ENCODE results near the gene SLMAP. TPM values are rescaled to one million over a fixed set of nuclear protein-coding genes. Genes with fewer than 3 reads are reported as not detected.

The SLMAP gene
- total RNA-seq, 3 donors from 2014 or later (not counting 1 experiment from before 2014, with no cell fraction given) = 79.4 to 98.6 (median 89.0) TPM

GRCh38 chr3:57918123-57918837 is 162.2 kb downstream of the SLMAP start:
- H3K9me3 Mint-ChIP-seq = no peaks in the 10 kb centered on the region

GRCh38 chr3:57919987-57920386 is 163.9 kb downstream of the SLMAP start:
- H3K36me3 Mint-ChIP-seq = peaks cover 46% of the 10 kb centered on the region
- DNase-seq = no peak
- H3K4me1 ChIP-seq (ENCODE audit: control insufficient read depth, insufficient read depth, low read length) = no peaks in the 10 kb centered on the region
- TF ChIP-seq CTCF (IDR thresholded peaks at IDR 0.05) = no peak
- no peak overlapping the region for H3K27ac ChIP-seq (ENCODE audit: low read length)
- intact Hi-C loops (cut with micrococcal nuclease) = no loop called here
- H3K36me3 ChIP-seq (ENCODE audit: control insufficient read depth, insufficient read depth, low read length) = peaks cover 56% of the 10 kb centered on the region
- H3K9me3 ChIP-seq (ENCODE audit: control insufficient read depth, insufficient read depth, low read length) = no peaks in the 10 kb centered on the region
- H3K27me3 ChIP-seq (ENCODE audit: control insufficient read depth, insufficient read depth, low read length) = no peaks in the 10 kb centered on the region
- H3K27ac Mint-ChIP-seq = no peak overlapping the region
- H3K27me3 Mint-ChIP-seq (ENCODE audit: low read depth in 2 of 2) = no peaks in the 10 kb centered on the region
- no peak overlapping the region for H3K4me3 Mint-ChIP-seq
- no peaks in the 10 kb centered on the region for H3K9me3 Mint-ChIP-seq
- H3K4me1 Mint-ChIP-seq = no peaks in the 10 kb centered on the region
- no peak for ATAC-seq
- H3K4me3 ChIP-seq (ENCODE audit: low read length) = no peak overlapping the region

More at GRCh38 chr3:57918123-57918837, 162.2 kb downstream of the SLMAP start:
- Histone ChIP-seq H3K27me3 (ENCODE audit: control insufficient read depth, insufficient read depth, low read length) (no peaks in the 10 kb centered on the region), H3K27ac (ENCODE audit: low read length) (no peak overlapping the region), H3K36me3 (ENCODE audit: control insufficient read depth, insufficient read depth, low read length) (peaks cover 54% of the 10 kb centered on the region), H3K4me1 (ENCODE audit: control insufficient read depth, insufficient read depth, low read length) (no peaks in the 10 kb centered on the region), H3K9me3 (ENCODE audit: control insufficient read depth, insufficient read depth, low read length) (no peaks in the 10 kb centered on the region), H3K4me3 (ENCODE audit: low read length) (no peak overlapping the region)
- H3K27me3 Mint-ChIP-seq (ENCODE audit: low read depth in 2 of 2) = no peaks in the 10 kb centered on the region
- no peak overlapping the region for H3K27ac Mint-ChIP-seq
- TF ChIP-seq CTCF (IDR thresholded peaks at IDR 0.05) = no peak
- ATAC-seq = no peak
- intact Hi-C loops (cut with micrococcal nuclease) = no loop called here
- no peaks in the 10 kb centered on the region for H3K4me1 Mint-ChIP-seq
- peaks cover 40% of the 10 kb centered on the region for H3K36me3 Mint-ChIP-seq
- no peak for DNase-seq
- 96% methylated on average over 2 of the region's 2 CpGs for WGBS (ENCODE audit: insufficient coverage)
- H3K4me3 Mint-ChIP-seq = no peak overlapping the region

- peaks cover 0 to 6% of the 10 kb centered on the region in 2 donors for H3K4me1 Mint-ChIP-seq
- Histone ChIP-seq H3K36me3 (ENCODE audit: control insufficient read depth, insufficient read depth, low read length) (peaks cover 43% of the 10 kb centered on the region), H3K27me3 (ENCODE audit: control insufficient read depth, insufficient read depth, low read length) (no peaks in the 10 kb centered on the region), H3K4me1 (ENCODE audit: control insufficient read depth, insufficient read depth, low read length) (no peaks in the 10 kb centered on the region), H3K9me3 (ENCODE audit: control insufficient read depth, insufficient read depth, low read length) (no peaks in the 10 kb centered on the region), H3K27ac (ENCODE audit: low read length) (no peak overlapping the region), H3K4me3 (ENCODE audit: low read length) (no peak overlapping the region)
- TF ChIP-seq CTCF (IDR thresholded peaks at IDR 0.05) = no peak
- peaks cover 32% of the 10 kb centered on the region for H3K36me3 Mint-ChIP-seq
- DNase-seq = no peak
- H3K27me3 Mint-ChIP-seq (ENCODE audit: low read depth in 2 of 2) = no peaks in the 10 kb centered on the region
- peak overlapping the region in 1 of 2 donors; percentile 6 for H3K27ac Mint-ChIP-seq
- H3K9me3 Mint-ChIP-seq = no peaks in the 10 kb centered on the region
- no peak overlapping the region for H3K4me3 Mint-ChIP-seq
- intact Hi-C loops (cut with micrococcal nuclease) = no loop called here
- ATAC-seq = no peak
Measured at GRCh38 chr3:57923101-57923500, 167.0 kb downstream of the SLMAP start.

GRCh38 chr3:57923752-57924151 is 167.6 kb downstream of the SLMAP start:
- ATAC-seq = no peak
- WGBS (ENCODE audit: insufficient coverage) = 69% methylated on average over 2 of the region's 2 CpGs
- Histone ChIP-seq H3K36me3 (ENCODE audit: control insufficient read depth, insufficient read depth, low read length) (peaks cover 41% of the 10 kb centered on the region), H3K4me1 (ENCODE audit: control insufficient read depth, insufficient read depth, low read length) (no peaks in the 10 kb centered on the region), H3K27ac (ENCODE audit: low read length) (no peak overlapping the region), H3K4me3 (ENCODE audit: low read length) (no peak overlapping the region), H3K27me3 (ENCODE audit: control insufficient read depth, insufficient read depth, low read length) (no peaks in the 10 kb centered on the region), H3K9me3 (ENCODE audit: control insufficient read depth, insufficient read depth, low read length) (no peaks in the 10 kb centered on the region)
- peaks cover 31% of the 10 kb centered on the region for H3K36me3 Mint-ChIP-seq
- no peaks in the 10 kb centered on the region for H3K27me3 Mint-ChIP-seq (ENCODE audit: low read depth in 2 of 2)
- H3K27ac Mint-ChIP-seq = no peak overlapping the region
- H3K4me1 Mint-ChIP-seq = peaks cover 0 to 6% of the 10 kb centered on the region in 2 donors
- DNase-seq = no peak
- no peak overlapping the region for H3K4me3 Mint-ChIP-seq
- no peak for TF ChIP-seq CTCF (IDR thresholded peaks at IDR 0.05)
- H3K9me3 Mint-ChIP-seq = no peaks in the 10 kb centered on the region
- intact Hi-C loops (cut with micrococcal nuclease) = no loop called here
